Common myeloid progenitor, CD34-positive (primary cell): ENCODE measurements around the gene PCDH9. TPM values are rescaled to one million over a fixed set of nuclear protein-coding genes. Genes with fewer than 3 reads are reported as not detected.

ENCODE experiments used
- CTCF ChIA-PET: fragments of 350-600 bp; sonication (Branson Sonifier 250); formaldehyde crosslinking; loops from one replicate; lab custom pipeline; 2021; ENCODE audit warnings: antibody characterized with exemption; lab: Charles Lee
- POLR2A ChIA-PET: fragments of 350-600 bp; sonication (Branson Sonifier 250); formaldehyde crosslinking; loops from one replicate; lab custom pipeline; 2021; ENCODE audit warnings: antibody characterized with exemption; lab: Charles Lee
- DNase-seq, 3 donors: peaks; one replicate each; pipeline versions ENCODE4 v3.0.0 to v3.0.0-alpha.2; 2013
- H3K27ac ChIP-seq, 2 experiments: 1 replicate in 1 of 2; 2 replicates in 1 of 2; pipeline ENCODE4 v1.7.0; 2013; ENCODE audit warnings: inconsistent platforms in 2 of 2, low read length in 2 of 2, mild to moderate bottlenecking in 2 of 2, low read depth in 1 of 2, moderate library complexity in 1 of 2; ENCODE audit not compliant: severe bottlenecking in 2 of 2, insufficient read depth in 1 of 2, poor library complexity in 1 of 2
- H3K27me3 ChIP-seq, 5 experiments: replicated peaks in 2 of 5; 1 replicate in 3 of 5; 2 replicates in 2 of 5; pipeline versions ENCODE4 v1.6.1 to v1.7.0; 2013; ENCODE audit warnings: low read length in 4 of 5, mild to moderate bottlenecking in 2 of 5, moderate library complexity in 2 of 5, inconsistent platforms in 1 of 5; ENCODE audit not compliant: insufficient read depth in 5 of 5, control insufficient read depth in 4 of 5
- H3K36me3 ChIP-seq, 4 experiments: 1 replicate in 2 of 4; 2 replicates in 2 of 4; pipeline versions ENCODE4 v1.6.1 to v1.7.0; 2013; ENCODE audit warnings: low read length in 3 of 4, control low read depth in 1 of 4, mild to moderate bottlenecking in 1 of 4; ENCODE audit not compliant: control insufficient read depth in 4 of 4, insufficient read depth in 4 of 4
- H3K4me1 ChIP-seq, 4 experiments: 1 replicate in 3 of 4; 2 replicates in 1 of 4; pipeline versions ENCODE4 v1.6.1 to v1.7.1; 2013; ENCODE audit warnings: low read length in 3 of 4, mild to moderate bottlenecking in 3 of 4, control low read depth in 1 of 4, inconsistent platforms in 1 of 4, moderate library complexity in 1 of 4; ENCODE audit not compliant: control insufficient read depth in 4 of 4, insufficient read depth in 4 of 4; ENCODE audit errors: control extremely low read depth in 1 of 4
- H3K4me3 ChIP-seq, 7 experiments: 1 replicate in 4 of 7; 2 replicates in 3 of 7; pipeline versions ENCODE4 v1.5.1 to v1.7.0; 2013; ENCODE audit warnings: mild to moderate bottlenecking in 7 of 7, low read length in 6 of 7, moderate library complexity in 6 of 7, inconsistent platforms in 2 of 7, low read depth in 2 of 7, control low read depth in 1 of 7; ENCODE audit not compliant: insufficient read depth in 4 of 7, control insufficient read depth in 1 of 7; ENCODE audit errors: extremely low read depth in 1 of 7
- H3K9me3 ChIP-seq, 5 experiments: 1 replicate in 4 of 5; 2 replicates in 1 of 5; pipeline versions ENCODE4 v1.6.1 to v1.7.1; 2013; ENCODE audit warnings: low read length in 4 of 5, mild to moderate bottlenecking in 2 of 5, inconsistent platforms in 1 of 5, low read depth in 1 of 5, moderate library complexity in 1 of 5; ENCODE audit not compliant: control insufficient read depth in 4 of 5, insufficient read depth in 2 of 5; ENCODE audit errors: control extremely low read depth in 1 of 5
- WGBS: methylation state at CpG from one replicate; pipeline ENCODE4 v1.1.5; 2013; ENCODE audit not compliant: insufficient coverage; 5-methylcytosine and 5-hydroxymethylcytosine counted together
- polyA plus RNA-seq: library from polyadenylated mRNA; unstranded; fragments of 120-200 nt; gene quantifications from one replicate; pipeline ENCODE4 v1.2.1, GENCODE V29; 2013

Gene PCDH9, protein sequence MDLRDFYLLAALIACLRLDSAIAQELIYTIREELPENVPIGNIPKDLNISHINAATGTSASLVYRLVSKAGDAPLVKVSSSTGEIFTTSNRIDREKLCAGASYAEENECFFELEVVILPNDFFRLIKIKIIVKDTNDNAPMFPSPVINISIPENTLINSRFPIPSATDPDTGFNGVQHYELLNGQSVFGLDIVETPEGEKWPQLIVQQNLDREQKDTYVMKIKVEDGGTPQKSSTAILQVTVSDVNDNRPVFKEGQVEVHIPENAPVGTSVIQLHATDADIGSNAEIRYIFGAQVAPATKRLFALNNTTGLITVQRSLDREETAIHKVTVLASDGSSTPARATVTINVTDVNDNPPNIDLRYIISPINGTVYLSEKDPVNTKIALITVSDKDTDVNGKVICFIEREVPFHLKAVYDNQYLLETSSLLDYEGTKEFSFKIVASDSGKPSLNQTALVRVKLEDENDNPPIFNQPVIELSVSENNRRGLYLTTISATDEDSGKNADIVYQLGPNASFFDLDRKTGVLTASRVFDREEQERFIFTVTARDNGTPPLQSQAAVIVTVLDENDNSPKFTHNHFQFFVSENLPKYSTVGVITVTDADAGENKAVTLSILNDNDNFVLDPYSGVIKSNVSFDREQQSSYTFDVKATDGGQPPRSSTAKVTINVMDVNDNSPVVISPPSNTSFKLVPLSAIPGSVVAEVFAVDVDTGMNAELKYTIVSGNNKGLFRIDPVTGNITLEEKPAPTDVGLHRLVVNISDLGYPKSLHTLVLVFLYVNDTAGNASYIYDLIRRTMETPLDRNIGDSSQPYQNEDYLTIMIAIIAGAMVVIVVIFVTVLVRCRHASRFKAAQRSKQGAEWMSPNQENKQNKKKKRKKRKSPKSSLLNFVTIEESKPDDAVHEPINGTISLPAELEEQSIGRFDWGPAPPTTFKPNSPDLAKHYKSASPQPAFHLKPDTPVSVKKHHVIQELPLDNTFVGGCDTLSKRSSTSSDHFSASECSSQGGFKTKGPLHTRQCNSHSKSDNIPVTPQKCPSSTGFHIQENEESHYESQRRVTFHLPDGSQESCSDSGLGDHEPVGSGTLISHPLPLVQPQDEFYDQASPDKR (N-terminal part only)
- polyA plus RNA-seq = 26.4 TPM

DNA sequence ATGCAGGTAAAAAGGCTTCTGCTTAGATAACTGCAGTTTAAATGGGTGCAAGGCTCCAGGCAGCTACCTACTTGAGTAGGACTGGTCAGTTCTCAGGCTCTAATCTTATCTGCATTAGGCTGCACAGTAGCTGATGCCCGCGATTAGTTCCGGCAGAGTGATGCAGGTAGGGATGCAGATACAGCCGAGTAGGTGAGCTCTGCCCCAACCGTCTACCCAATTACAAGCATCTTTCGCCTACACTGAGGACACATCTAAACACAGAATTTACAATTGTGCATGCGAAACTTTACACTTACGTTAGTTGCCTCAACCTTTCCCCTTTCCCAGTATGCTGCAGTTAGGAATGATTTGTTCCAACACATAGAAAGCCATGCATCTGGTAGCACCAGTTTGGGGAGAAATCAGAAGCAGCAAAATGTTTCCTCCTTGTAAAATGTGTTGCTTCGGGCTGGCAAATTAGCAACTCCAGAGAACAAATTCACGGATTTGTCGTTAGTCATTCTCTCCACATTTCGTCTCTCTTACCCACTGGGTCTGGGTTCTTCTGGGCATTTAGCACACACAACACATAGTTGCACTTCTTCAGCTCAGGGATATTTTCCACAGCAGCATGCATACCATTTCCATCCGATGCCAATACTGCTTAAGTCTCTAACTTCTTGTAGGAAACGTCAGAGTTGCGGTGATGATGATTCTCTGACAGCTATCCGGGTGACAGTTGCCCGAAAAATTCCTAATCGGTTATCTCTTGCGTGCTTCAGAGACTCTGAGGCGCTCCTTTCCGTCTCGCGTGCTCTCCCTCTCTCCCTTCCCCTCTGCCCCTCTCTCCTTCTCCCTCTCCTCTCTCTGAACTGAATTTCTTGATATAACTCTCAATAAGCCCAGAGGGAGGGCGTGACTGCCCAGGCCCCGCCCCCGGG, at the start of gene PCDH9:
Gene PCDH9, minus strand, starts transcription at position 856 of the 923 bp plus-strand sequence. CDS start 1,896 bp downstream, outside the sequence.
- no peaks in the 10 kb centered on the region for H3K9me3 ChIP-seq
- peaks cover 18 to 66% (median 24%) of the 10 kb centered on the region in 4 experiments for H3K4me1 ChIP-seq
- H3K27ac ChIP-seq = peak within 1 kb of the TSS; percentile 74 to 89
- CTCF ChIA-PET = interaction anchor here (1.0 to 1.1 kb wide), 2 partner anchors 8 to 183 kb away, joined by 3 to 4 read pairs; no protein-coding TSS in a partner anchor
- peak within 1 kb of the TSS; percentile 78 to 99 (median 91) for H3K4me3 ChIP-seq
- 0% methylated on average over 25 of the region's 26 CpGs for WGBS
- POLR2A ChIA-PET = no interaction called here
- no peak for DNase-seq
- peaks cover 0 to 8% (median 0%) of the 10 kb centered on the region in 4 experiments for H3K36me3 ChIP-seq
- H3K27me3 ChIP-seq = peaks cover 0 to 24% (median 0%) of the 10 kb centered on the region in 5 experiments

DNA sequence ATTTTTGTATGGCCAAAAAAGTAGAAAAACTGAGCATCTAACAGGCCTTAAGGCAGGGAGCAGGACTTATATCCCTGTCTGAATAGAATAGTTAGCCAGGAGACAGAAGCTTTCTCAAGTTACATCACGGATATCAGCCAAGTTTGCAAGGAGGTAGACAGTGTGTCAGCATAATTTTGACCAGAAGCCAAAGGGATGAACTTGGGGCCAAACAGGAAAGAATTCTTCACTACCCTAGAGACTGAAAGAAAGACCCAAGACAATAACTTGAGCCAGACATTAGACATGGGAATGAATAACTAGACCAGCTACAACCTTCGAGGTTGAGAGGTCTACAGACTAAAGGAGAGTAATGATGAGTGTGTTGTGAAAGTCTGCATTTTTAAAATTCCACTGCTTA, 48.1 kb upstream of the PCDH9 start:
- H3K27ac ChIP-seq = no peak overlapping the region
- POLR2A ChIA-PET = no interaction called here
- H3K36me3 ChIP-seq = no peaks in the 10 kb centered on the region
- no peak overlapping the region for H3K4me3 ChIP-seq
- CTCF ChIA-PET = no interaction called here
- DNase-seq = no peak
- peaks cover 0 to 2% (median 0%) of the 10 kb centered on the region in 5 experiments for H3K9me3 ChIP-seq
- no CpG with 5 or more reads among the region's 2 CpGs for whole genome bisulfite sequencing
- peaks cover 0 to 5% (median 2%) of the 10 kb centered on the region in 4 experiments for H3K4me1 ChIP-seq
- H3K27me3 ChIP-seq = no peaks in the 10 kb centered on the region

DNA sequence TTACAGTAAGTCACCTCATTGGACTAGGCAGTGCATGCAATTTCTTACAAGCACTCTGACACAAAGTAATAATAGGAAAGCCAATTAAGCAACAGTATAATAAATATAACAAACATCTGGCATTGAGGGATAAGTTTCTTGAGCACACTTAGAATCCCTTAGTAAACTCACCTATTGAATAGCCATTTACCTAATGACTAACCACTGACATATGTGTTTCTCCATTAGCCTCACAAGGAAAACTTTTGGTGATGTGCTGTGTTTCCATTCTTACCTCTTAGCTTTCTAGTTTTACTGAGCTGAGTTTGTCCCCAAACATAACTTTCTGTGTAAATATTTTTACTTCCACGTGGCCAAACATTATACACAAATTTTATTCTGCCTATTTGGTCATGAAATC, 47.4 kb upstream of the PCDH9 start:
- no peaks in the 10 kb centered on the region for H3K36me3 ChIP-seq
- ChIA-PET POLR2A (no interaction called here), CTCF (no interaction called here)
- H3K4me1 ChIP-seq = peaks cover 0 to 5% (median 2%) of the 10 kb centered on the region in 4 experiments
- H3K27ac ChIP-seq = no peak overlapping the region
- H3K9me3 ChIP-seq = peaks cover 0 to 2% (median 1%) of the 10 kb centered on the region in 5 experiments
- no peak overlapping the region for H3K4me3 ChIP-seq
- no peaks in the 10 kb centered on the region for H3K27me3 ChIP-seq
- WGBS = no CpG with 5 or more reads among the region's 1 CpG
- DNase-seq = no peak

DNA sequence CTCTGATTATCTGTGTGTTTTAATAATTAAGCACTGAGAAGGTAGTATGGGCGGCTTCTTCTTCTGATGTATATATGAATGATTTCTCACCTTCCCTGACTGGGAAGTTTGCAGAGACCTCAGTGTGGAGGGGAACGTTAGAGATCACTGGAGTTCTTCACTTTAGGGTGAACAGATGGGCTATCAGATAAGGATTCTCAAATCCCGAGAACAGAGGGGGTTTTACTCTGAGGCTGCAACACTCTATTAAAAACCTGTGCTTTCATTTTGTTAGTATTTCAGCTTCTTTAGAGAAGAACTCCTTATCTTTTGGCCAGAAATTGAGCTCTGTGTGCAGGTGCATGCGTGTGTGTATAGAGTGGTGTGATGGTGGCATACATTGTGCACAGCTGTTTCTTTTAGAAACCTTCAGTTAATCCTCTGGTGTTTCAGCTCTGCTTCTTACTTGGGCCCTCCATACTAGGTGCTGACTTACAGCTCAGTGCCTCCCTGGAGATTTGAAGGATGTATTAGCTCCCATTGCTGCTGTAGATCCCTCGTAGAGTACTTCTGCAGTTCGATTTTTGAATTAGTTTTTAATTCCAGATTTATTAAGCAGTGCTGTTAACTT, 45.3 kb upstream of the PCDH9 start:
- DNase-seq = peak in 2 of 3 donors; percentile 25 to 50
- POLR2A ChIA-PET = no interaction called here
- peaks cover 0 to 5% (median 2%) of the 10 kb centered on the region in 4 experiments for H3K4me1 ChIP-seq
- no peaks in the 10 kb centered on the region for H3K36me3 ChIP-seq
- CTCF ChIA-PET = no interaction called here
- no peaks in the 10 kb centered on the region for H3K27me3 ChIP-seq
- H3K27ac ChIP-seq = peak overlapping the region in 1 of 2 experiments; percentile 32
- WGBS = 60% methylated on average over 2 of the region's 6 CpGs
- H3K9me3 ChIP-seq = peaks cover 0 to 2% (median 2%) of the 10 kb centered on the region in 5 experiments
- no peak overlapping the region for H3K4me3 ChIP-seq

DNA sequence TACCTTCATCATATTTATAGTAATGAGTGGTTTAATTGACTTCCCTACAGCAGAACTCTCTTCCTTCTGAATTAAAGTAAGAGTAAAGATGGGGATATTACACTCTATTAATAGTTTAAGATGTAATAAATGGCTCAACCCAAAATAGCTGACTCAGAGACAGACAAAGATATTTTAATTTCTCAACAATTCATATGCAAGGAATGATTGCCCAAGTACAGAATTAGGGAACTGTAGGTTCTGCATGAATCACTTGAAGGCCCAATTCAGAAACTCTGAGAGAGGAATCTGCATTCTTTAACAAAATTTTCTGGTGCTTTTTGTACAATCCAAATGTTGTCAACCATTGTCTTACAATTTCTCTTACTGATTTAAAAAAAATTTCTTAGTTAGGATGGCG, 42.9 kb upstream of the PCDH9 start:
- CTCF ChIA-PET = no interaction called here
- no CpG with 5 or more reads among the region's 1 CpG for WGBS
- Histone ChIP-seq H3K36me3 (no peaks in the 10 kb centered on the region), H3K27ac (no peak overlapping the region), H3K9me3 (peaks cover 0 to 2% (median 2%) of the 10 kb centered on the region in 5 experiments), H3K4me1 (peaks cover 0 to 5% (median 2%) of the 10 kb centered on the region in 4 experiments), H3K27me3 (no peaks in the 10 kb centered on the region), H3K4me3 (no peak overlapping the region)
- POLR2A ChIA-PET = no interaction called here
- no peak for DNase-seq

DNA sequence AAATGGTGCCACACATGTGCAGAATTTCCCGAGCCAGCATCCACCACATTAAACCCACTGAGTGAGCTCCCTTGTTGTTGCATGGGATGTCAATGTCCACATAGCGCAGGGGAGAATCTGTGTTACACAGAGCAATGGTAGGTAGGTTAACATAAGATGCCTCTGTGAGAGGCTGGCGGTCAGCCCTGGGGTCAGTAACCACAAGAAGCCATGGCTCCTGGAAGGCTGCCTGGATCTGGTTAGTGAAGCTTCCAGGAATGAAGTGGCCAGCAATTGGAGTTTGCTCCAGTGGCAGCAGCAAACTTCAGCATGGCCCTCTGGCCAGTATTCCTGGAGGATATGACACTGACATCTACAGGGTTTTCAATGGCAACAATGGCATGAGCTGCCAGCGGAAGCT, 37.0 kb upstream of the PCDH9 start:
- H3K4me3 ChIP-seq = no peak overlapping the region
- H3K4me1 ChIP-seq = no peaks in the 10 kb centered on the region
- DNase-seq = no peak
- ChIA-PET CTCF (no interaction called here), POLR2A (no interaction called here)
- H3K9me3 ChIP-seq = no peaks in the 10 kb centered on the region
- H3K27ac ChIP-seq = no peak overlapping the region
- H3K36me3 ChIP-seq = no peaks in the 10 kb centered on the region
- no peaks in the 10 kb centered on the region for H3K27me3 ChIP-seq
- WGBS = 100% methylated on average over 1 of the region's 4 CpGs
